BJ (cell line): ENCODE results near the gene RBM8A. TPM values are rescaled to one million over a fixed set of nuclear protein-coding genes. Genes with fewer than 3 reads are reported as not detected.

Experiments
- CTCF ChIA-PET: fragments of 350-600 bp; formaldehyde crosslinking; extraction: SDS; loops from one replicate; lab custom pipeline; 2021; ENCODE audit warnings: antibody characterized with exemption, inconsistent platforms; lab: Yijun Ruan, JAX
- POLR2A ChIA-PET: fragments of 300-600 bp; sonication (Branson Sonifier 250); formaldehyde crosslinking; extraction: SDS; loops from one replicate; lab custom pipeline; 2021; ENCODE audit warnings: antibody characterized with exemption; lab: Charles Lee
- DNase-seq: peaks from one replicate; pipeline ENCODE4 v3.0.0-alpha.2; 2011; ENCODE audit warnings: low read depth
- H3K27me3 ChIP-seq: 2 replicates; pipeline ENCODE4 v1.6.0; 2011; ENCODE audit warnings: low read length; ENCODE audit not compliant: control insufficient read depth, insufficient read depth
- H3K36me3 ChIP-seq: 2 replicates; pipeline ENCODE4 v1.5.1; 2011; ENCODE audit warnings: low read length; ENCODE audit not compliant: control insufficient read depth, insufficient read depth
- H3K4me3 ChIP-seq: 2 replicates; pipeline ENCODE4 v1.5.1; 2011; ENCODE audit warnings: low read depth, mild to moderate bottlenecking, control low read depth, low read length
- polyA plus RNA-seq: library from polyadenylated mRNA; depleted of rRNA; stranded (reverse); fragments of >200 nt; gene quantifications from 2 replicates; pipeline ENCODE4 v1.2.3, GENCODE V29; 2011
- TF ChIP-seq, protein P1 (sequence below): IDR thresholded peaks from 2 replicates; pipeline ENCODE4 v1.5.1; 2011; ENCODE audit warnings: low read depth, mild to moderate bottlenecking, control low read depth, inconsistent platforms, low read length, moderate library complexity; ENCODE audit not compliant: insufficient read depth

The RBM8A gene
- polyA plus RNA-seq, 1 experiment: 71.2 TPM

DNA sequence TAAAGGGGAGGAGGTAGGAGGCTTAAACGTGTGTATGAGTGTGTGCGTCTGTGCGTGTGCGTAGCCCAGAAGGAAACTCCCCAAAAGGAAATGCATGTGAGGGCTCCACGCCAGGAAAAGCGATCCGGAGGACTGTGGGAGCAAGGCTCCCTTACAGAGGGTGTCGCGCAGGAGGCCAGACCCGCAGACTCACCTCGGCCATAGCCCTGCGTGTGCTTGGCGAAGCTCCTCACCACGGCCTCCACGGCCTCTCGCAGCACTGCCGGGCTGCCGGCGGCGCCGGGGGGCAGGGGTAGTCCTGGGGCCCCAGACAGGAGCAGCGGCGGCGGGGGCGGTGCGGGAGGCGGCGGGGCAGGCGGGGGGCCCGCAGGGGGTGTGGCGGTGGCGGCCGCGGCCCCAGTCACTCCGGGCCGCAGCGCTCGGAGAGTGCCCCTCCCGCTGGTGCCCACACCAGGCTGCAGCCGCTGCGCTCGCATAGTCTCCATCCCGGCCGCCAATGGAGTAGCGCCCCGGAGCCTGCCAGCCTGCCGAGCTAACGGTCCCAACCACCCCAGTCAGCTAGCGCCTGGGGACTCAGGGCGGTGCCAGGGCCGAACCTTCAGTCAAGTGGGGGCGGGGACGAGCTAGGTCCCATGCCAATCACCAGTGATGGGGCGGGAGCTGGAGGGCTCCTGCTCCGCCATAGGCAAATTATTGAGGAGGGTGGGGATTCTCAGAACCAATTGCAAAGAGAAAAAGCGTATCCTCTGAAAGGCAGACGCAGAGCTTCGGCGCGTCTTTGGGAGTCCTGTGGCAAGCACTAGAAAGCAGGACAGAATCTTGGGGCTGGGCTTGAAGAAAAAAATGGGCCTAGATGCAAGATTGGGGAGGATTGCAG, 30.4 kb upstream of the RBM8A start, which contains the start of gene LIX1L:
Gene LIX1L (minus strand): TSS at position 575 of the 877 bp plus-strand sequence. CDS start 90 bp downstream, at position 485.
- ChIA-PET POLR2A (interaction anchor here (0.6 to 1.4 kb wide), 4 partner anchors 8 to 55 kb away, joined by 3 to 5 read pairs (median 4); partner anchors contain the start of gene RBM8A), CTCF (interaction anchor here (0.9 to 3.0 kb wide), 5 partner anchors 20 to 112 kb away, joined by 3 to 7 read pairs (median 5); partner anchors contain the start of gene NUDT17)
- H3K4me3 ChIP-seq: peak within 1 kb of the TSS; percentile 51
- H3K27me3 ChIP-seq: no peaks in the 10 kb centered on the region
- TF ChIP-seq, protein P1, sequence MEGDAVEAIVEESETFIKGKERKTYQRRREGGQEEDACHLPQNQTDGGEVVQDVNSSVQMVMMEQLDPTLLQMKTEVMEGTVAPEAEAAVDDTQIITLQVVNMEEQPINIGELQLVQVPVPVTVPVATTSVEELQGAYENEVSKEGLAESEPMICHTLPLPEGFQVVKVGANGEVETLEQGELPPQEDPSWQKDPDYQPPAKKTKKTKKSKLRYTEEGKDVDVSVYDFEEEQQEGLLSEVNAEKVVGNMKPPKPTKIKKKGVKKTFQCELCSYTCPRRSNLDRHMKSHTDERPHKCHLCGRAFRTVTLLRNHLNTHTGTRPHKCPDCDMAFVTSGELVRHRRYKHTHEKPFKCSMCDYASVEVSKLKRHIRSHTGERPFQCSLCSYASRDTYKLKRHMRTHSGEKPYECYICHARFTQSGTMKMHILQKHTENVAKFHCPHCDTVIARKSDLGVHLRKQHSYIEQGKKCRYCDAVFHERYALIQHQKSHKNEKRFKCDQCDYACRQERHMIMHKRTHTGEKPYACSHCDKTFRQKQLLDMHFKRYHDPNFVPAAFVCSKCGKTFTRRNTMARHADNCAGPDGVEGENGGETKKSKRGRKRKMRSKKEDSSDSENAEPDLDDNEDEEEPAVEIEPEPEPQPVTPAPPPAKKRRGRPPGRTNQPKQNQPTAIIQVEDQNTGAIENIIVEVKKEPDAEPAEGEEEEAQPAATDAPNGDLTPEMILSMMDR: no peak
- H3K36me3 ChIP-seq: no peaks in the 10 kb centered on the region
- peak; percentile 85 for DNase-seq

DNA sequence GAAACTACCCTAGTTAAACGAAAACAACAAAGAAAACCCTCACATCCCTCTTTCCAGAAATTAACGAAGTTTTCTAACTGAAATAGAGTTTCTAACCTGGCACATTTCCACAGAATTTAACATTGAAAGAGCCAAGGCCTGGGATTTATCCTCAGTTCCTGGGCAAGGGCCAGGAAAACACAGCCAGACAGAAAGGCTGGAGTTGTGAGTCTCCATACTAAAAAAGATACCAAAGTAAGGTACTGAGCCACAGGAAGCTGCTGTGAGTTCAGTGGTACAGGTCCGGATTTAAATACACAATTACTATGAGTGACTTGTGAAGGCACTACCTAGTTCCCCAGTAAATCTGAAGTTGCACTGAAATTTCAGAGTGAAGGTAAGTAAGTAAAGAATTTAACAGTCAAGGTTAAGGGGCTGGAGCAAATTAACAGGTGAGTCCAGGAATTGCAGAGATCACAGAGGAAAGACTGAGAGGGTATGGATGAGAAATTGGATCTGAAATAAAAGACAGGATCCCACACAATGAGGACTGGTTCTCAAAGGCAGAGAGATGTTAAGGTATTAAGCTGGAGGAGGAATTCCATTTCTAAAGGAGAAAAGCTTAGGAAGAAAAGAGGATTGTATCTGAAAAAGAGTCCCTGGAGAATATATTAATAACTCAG, 29.6 kb upstream of the RBM8A start:
- no peaks in the 10 kb centered on the region for H3K27me3 ChIP-seq
- peak overlapping the region; percentile 51 for H3K4me3 ChIP-seq
- no peak for DNase-seq
- no peaks in the 10 kb centered on the region for H3K36me3 ChIP-seq
- POLR2A ChIA-PET: interaction anchor here (1.4 kb wide), 1 partner anchor 30 kb away, joined by 5 read pairs; the partner anchor contains the start of gene RBM8A
- CTCF ChIA-PET: interaction anchor here (1.3 to 3.0 kb wide), 2 partner anchors 65 to 111 kb away, joined by 7 read pairs; partner anchors contain the start of gene NUDT17
- TF ChIP-seq, protein P1: no peak

DNA sequence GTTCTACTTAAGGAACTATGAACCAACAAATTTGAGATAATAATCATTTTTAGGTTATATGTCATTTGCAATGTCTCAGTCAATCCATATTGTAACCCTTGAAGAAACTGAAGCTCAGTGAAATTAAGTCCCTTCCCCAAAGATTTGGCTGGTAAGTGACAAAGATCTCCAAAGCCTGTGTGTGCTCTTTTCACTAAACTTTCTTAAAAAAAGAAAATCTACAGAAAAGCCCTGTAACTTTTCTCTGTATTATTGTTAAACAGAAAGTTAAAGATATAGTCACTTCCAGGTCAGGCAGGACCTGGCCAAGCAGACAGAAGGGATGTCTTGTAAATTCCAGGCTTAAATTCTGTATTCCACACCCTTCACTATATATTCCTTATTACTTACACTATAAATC, 29.1 kb upstream of the RBM8A start:
- Histone ChIP-seq H3K36me3 (no peaks in the 10 kb centered on the region), H3K4me3 (peak overlapping the region; percentile 51), H3K27me3 (no peaks in the 10 kb centered on the region)
- DNase-seq: no peak
- CTCF ChIA-PET: interaction anchor here (3.0 kb wide), 1 partner anchor 110 kb away, joined by 7 read pairs; the partner anchor contains the start of gene NUDT17
- POLR2A ChIA-PET: no interaction called here
- TF ChIP-seq, protein P1: no peak

DNA sequence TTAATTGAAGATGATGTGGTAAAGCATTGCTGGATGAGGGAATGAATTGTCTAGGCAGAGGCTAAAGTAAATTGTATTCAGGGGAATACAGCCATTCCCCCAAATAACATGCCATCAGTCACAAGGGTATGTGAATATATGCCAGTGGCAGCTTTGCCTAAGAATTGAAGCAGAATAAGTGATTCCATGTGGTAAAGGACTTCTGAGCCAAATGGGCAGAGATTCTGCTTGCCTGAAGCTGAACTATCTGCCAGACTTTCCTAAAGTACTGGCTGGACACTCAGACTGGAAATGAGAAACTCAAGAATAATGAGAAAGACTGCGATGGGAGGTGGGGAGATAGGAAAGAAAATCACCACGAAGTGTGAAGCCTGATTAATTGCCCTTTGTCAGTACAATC, 28.2 kb upstream of the RBM8A start:
- POLR2A ChIA-PET: no interaction called here
- TF ChIP-seq, protein P1: no peak
- no peaks in the 10 kb centered on the region for H3K27me3 ChIP-seq
- CTCF ChIA-PET: no interaction called here
- DNase-seq: no peak
- no peak overlapping the region for H3K4me3 ChIP-seq
- no peaks in the 10 kb centered on the region for H3K36me3 ChIP-seq
